Activated T-helper 1 cell treated with anti-CD3 and anti-CD28 coated beads, Interleukin-2, amount 50 U/mL, for 16 hours (primary cell): Measurements from ENCODE around the gene LZTS2.
A peak's percentile ranks its signal among the peaks of the same experiment; 100 is the strongest.

ENCODE experiments used
- DNase-seq, 2 donors: peaks; one replicate each; pipeline ENCODE4 v3.0.0-alpha.2; 2020; ENCODE audit warnings: low read depth in 1 of 2, low spot score in 1 of 2

LZTS2 gene

DNA sequence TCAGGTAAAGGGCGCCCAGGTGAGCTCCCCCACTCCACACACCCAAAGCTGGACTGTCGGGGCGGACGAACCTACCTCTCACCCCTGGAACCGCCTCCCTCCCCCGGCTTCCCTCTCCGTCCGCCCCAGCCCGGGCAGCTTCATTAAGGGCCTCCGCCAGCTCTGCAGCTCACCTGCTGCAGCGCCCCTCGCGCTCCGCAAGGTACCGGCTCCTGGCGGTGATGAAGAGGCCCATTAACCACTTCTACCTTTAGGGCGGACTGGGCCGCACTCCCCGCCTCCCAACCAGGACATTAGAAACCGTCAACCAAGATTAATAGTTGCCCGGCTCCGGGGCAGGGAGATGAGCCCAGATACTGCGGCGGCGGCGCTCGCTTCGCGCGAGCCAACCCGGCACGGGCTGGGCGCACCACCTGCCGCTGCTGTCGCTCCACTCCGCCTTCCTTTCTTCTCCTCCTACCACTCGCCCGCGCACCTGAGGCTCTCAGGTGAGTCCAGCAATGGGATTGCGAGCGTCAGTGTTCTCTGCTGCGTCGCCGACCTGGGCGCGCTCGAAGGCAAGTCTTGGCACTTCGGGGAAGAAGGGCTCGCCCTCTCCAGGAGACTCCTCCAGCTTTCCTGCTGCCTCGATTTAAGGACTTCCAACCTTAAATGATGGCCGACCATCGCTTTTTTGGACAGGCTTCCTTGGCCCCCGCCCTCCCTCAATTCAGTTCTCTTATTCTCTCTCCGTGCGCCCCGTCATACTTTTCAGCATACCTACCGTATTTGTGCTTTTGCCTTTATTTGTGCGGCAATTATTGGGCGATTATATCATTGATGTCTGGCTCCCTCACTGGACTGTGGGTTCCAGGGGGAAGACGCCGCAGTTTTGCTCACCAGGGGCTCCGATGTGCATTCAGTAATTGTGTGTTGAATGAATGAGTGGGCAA, 48.6 kb downstream of the LZTS2 start:
- DNase-seq, result no peak

DNA sequence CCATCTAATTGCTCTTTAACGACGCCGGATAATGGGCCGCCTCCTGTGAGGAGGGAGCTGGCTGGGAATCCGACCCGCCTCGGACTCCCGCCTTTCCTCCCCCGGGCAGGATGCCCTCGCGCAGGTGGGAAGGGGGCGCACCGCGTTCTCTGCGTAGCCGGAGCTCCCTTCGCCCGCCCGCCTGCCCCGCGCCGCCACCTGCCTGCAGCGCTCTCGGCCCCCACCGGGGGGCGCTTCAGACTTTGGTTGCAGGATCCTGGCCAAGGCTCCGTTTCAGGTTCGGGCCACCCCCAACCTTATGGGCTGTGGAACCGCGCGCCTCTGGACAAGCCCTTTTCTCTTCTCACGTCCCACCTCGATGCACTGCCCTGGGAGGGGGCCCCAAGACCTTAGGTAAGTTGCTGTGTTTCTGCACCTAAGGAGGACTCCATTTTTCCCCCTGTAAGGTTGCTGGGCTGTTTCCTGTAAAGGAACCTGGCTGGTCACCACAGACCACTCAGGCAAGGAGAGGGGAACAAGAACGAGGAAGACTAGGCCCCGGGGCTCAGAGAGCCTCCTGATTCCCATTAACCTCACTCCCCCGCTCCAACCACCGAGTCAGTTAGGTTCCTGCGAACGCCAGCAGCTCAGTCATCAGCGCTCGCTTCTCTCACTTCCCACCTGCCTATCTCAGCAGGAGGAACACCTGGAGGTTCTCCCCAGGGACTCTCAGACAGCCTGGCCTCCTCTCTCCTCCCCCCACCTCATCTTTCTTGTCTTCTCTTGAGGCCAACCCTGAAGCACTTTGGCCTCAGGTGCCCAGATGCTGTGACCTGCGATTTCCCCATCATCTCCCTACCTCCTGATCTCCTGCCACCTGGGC, 50.8 kb downstream of the LZTS2 start:
- peak; percentile 66 to 71 for DNase-seq

DNA sequence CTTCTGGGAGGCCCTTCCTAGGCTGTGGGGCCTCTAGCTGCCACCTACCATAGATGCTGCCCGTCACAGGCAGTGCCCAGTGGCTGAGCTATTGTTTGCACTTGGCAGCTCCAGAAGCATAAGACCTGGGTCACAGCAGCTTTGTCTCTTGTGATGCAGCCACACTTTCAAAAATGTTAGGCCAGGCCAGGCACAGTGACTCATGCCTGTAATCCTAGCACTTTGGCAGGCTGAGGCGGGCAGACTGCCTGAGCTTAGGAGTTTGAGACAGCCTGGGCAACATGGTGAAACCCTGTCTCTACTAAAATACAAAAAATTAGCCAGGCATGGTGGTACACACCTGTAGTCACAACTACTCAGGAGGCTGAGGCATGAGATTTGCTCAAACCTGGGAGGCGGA, 52.7 kb downstream of the LZTS2 start:
- no peak for DNase-seq

DNA sequence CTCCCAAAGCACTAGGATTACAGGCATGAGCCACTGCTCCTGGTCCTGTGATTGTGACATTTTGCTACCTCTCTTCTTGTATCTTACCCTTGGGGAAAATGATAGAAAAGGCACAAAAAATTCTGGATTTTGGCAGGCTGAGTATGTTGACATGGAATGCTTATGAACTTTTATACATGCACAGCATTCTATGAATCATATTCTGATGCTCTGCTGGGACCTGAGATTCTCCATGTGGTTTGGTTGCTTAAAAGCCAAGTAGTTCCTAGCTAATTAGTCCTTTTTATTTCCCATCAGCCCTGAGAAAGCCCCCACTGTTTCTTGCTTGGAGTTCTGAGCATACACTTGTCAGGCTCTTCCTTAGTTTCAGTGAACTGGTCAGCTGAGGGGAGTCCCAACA, 53.9 kb downstream of the LZTS2 start:
- no peak for DNase-seq

DNA sequence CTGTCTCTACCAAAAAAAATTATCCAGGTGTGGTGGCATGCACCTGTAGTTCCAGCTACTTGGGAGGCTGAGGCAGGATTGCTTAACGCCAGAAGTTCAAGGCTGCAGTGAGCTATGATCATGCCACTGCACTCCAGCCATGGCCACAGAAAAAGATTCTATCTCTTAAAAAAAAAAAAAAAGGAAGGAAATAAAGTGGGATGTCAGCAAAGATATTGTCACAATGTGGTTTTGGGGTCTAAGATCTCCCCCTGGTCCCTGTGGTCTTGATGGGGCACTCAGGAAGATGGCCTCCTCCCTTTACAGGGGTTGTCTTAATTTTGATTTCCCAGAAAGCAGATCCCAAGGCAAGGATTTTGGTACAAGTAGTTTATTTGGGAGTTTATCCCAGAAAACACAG, 54.7 kb downstream of the LZTS2 start:
- no peak for DNase-seq

DNA sequence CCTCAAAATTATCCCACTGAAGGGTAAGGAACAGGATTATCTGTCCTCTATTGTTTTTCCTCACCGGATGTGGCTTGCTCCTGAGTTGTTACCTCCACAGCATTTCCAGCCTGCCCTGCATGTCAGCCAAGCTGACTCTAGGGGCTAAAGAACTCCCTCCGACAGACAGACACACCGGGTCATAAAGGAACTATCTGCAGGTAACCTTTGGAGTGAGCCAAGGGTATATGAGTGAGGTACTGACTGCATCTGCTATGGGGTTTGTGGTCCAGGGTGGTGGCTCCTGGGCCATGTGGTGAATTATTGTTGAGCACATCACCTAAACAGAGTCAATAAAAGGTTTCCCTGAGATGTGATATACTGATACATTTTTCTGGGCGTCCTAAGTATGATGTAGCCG, 55.3 kb downstream of the LZTS2 start:
- DNase-seq, result no peak

DNA sequence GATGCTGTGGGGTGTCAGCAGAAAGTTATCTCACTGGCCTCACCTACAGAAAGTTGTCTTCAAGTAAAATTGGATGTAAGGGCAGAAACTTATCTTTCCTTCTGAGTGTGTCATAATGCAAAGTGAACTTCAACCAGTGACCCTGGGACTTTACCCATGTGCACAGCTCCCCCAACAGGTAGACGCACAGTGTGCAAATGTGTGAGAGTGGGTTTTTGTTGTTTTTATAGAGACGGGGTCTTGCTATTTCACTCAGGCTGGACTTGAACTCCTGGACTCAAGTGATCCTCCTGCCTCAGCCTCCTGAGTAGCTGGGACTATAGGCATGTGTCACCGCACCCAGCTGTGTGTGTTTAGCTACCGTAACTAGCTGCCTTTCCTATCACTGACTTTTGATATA, 55.8 kb downstream of the LZTS2 start:
- no peak for DNase-seq

DNA sequence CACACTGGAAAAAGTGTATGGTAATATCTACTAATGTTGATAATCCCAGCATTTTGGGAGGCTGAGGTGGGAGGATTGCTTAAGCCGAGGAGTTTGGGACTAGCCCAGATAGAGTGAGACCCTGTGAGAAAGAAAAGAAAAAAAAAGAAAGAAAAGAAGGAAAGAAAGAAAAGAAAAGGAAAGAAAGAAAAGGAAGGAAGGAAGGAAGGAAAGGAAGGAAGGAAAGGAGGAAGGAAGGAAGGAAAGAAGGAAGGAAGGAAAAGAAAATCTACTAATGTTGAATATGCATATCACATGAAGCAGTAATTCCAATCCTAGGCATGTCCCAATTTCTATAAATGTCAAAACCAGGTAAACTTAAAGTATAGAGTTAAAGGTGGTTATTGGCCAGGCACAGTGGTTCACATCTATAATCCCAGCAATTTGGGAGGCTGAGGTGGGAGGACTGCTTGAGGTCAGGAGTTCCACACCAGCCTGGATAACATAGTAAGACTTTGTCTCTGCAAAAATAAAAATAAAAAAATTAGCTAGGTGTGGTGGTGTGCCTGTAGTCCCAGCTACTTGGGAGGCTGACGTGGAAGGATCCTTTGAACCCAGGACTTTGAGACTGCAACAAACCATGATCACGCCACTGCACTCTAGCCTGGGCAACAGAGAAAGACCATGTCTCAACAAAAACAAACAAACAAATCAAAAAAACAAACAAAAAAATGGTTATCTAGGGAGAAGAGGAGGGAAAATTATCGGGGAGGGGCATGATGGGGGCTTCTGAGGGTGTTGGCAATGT, 57.0 kb downstream of the LZTS2 start:
- DNase-seq, result no peak
